EH (cell line): ENCODE measurements around the gene HDHD2.
"Not testable (repeated sequence)": the region's sequence is repeated elsewhere in the genome, so short reads cannot be mapped to it uniquely, and the experiment has no call there.

ENCODE experiments used
- DNase-seq: peaks from one replicate; pipeline ENCODE4 v3.0.0-alpha.2; 2015; ENCODE audit warnings: low read depth

The HDHD2 gene

GRCh38 chr18:47150029-47150823 is at the start of gene HDHD2:
TSS of gene HDHD2 (minus strand) at chr18:47150500. CDS start at chr18:47136439, 14,061 bp downstream.
- DNase-seq, result peak; percentile 82

GRCh38 chr18:47195961-47196360 is 45.7 kb upstream of the HDHD2 start:
- not testable (repeated sequence) for DNase-seq

- DNase-seq, result peak; percentile 18
Measured at GRCh38 chr18:47191961-47192360, 41.7 kb upstream of the HDHD2 start.

- DNase-seq, result no peak
Measured at GRCh38 chr18:47187721-47188120, 37.4 kb upstream of the HDHD2 start.

GRCh38 chr18:47184419-47185050 is 34.2 kb upstream of the HDHD2 start:
- DNase-seq, result peak; percentile 54

- DNase-seq, result not testable (repeated sequence)
Measured at GRCh38 chr18:47182156-47182555, 31.9 kb upstream of the HDHD2 start.

- no peak for DNase-seq
Measured at GRCh38 chr18:47180765-47181164, 30.5 kb upstream of the HDHD2 start.

GRCh38 chr18:47179520-47179919 is 29.2 kb upstream of the HDHD2 start:
- no peak for DNase-seq

- DNase-seq, result peak; percentile 88
Measured at GRCh38 chr18:47175898-47176575, 25.7 kb upstream of the HDHD2 start, which contains the start of gene IER3IP1. TSS of gene IER3IP1 (minus strand) at chr18:47176364. CDS start at chr18:47176277, 87 bp downstream.

- DNase-seq, result peak; percentile 46
Measured at GRCh38 chr18:47175283-47175897, 25.1 kb upstream of the HDHD2 start.

- DNase-seq, result no peak
Measured at GRCh38 chr18:47174545-47175116, 24.3 kb upstream of the HDHD2 start.

GRCh38 chr18:47172476-47172875 is 22.2 kb upstream of the HDHD2 start:
- no peak for DNase-seq

GRCh38 chr18:47168913-47169312 is 18.6 kb upstream of the HDHD2 start:
- no peak for DNase-seq

- DNase-seq, result no peak
Measured at GRCh38 chr18:47168509-47168908, 18.2 kb upstream of the HDHD2 start.

- no peak for DNase-seq
Measured at GRCh38 chr18:47166294-47166693, 16.0 kb upstream of the HDHD2 start.

GRCh38 chr18:47163241-47163640 is 12.9 kb upstream of the HDHD2 start:
- DNase-seq, result peak; percentile 44

- DNase-seq, result no peak
Measured at GRCh38 chr18:47160256-47160655, 10.0 kb upstream of the HDHD2 start.

GRCh38 chr18:47158404-47158803 is 8.1 kb upstream of the HDHD2 start:
- peak; percentile 50 for DNase-seq

- no peak for DNase-seq
Measured at GRCh38 chr18:47151439-47151838, 1.1 kb upstream of the HDHD2 start.

- no peak for DNase-seq
Measured at GRCh38 chr18:47150824-47151366, 595 bp upstream of the HDHD2 start.

GRCh38 chr18:47149457-47150028 is 757 bp downstream of the HDHD2 start:
- peak; percentile 27 for DNase-seq
